HG03342 (cell line): ENCODE results near the gene CPNE1.
"Not testable (repeated sequence)": the region's sequence is repeated elsewhere in the genome, so short reads cannot be mapped to it uniquely, and the experiment has no call there.

Experiments
- ATAC-seq: cut with Tn5 transposase; IDR thresholded peaks from one replicate; pipeline ENCODE4 v1.9.1; 2021; ENCODE audit warnings: mild to moderate bottlenecking, moderate library complexity; ENCODE audit not compliant: unreplicated experiment

Gene CPNE1

GRCh38 chr20:35664466-35665206 is at the start of gene CPNE1, which contains the start of gene RBM12:
CPNE1 (minus strand) TSS chr20:35664900; CDS start chr20:35632923, 31,977 bp downstream.
RBM12 (minus strand) TSS chr20:35664900; CDS start chr20:35655322, 9,578 bp downstream.
- peak; percentile 74 for ATAC-seq

GRCh38 chr20:35714127-35714526 is 49.4 kb upstream of the CPNE1 start:
- ATAC-seq, result no peak

GRCh38 chr20:35713120-35713519 is 48.4 kb upstream of the CPNE1 start:
- ATAC-seq, result not testable (repeated sequence)

GRCh38 chr20:35711588-35712209 is 47.0 kb upstream of the CPNE1 start:
- ATAC-seq, result no peak

GRCh38 chr20:35710884-35711587 is 46.3 kb upstream of the CPNE1 start:
- no peak for ATAC-seq

GRCh38 chr20:35710039-35710438 is 45.3 kb upstream of the CPNE1 start:
- no peak for ATAC-seq

GRCh38 chr20:35709259-35709658 is 44.6 kb upstream of the CPNE1 start:
- ATAC-seq, result no peak

GRCh38 chr20:35708502-35708901 is 43.8 kb upstream of the CPNE1 start:
- no peak for ATAC-seq

GRCh38 chr20:35706591-35707529 is 42.2 kb upstream of the CPNE1 start:
- not testable (repeated sequence) for ATAC-seq

GRCh38 chr20:35705894-35706293 is 41.2 kb upstream of the CPNE1 start:
- ATAC-seq, result not testable (repeated sequence)

GRCh38 chr20:35704514-35705261 is 40.0 kb upstream of the CPNE1 start:
- no peak for ATAC-seq

GRCh38 chr20:35702824-35703695 is 38.4 kb upstream of the CPNE1 start:
- ATAC-seq, result no peak

- no peak for ATAC-seq
Measured at GRCh38 chr20:35702051-35702823, 37.5 kb upstream of the CPNE1 start.

GRCh38 chr20:35700625-35701148 is 36.0 kb upstream of the CPNE1 start:
- ATAC-seq, result no peak

GRCh38 chr20:35699957-35700624 is 35.4 kb upstream of the CPNE1 start:
- ATAC-seq, result no peak

- ATAC-seq, result peak; percentile 70
Measured at GRCh38 chr20:35699127-35699956, 34.6 kb upstream of the CPNE1 start, which contains the start of the genes NFS1 and ROMO1. NFS1 (minus strand) TSS chr20:35699352; CDS start chr20:35699288, 64 bp downstream. ROMO1 (plus strand) TSS chr20:35699405; CDS start chr20:35699633, 228 bp downstream.
